ENCODE data around the gene CDK14.

The CDK14 gene

DNA sequence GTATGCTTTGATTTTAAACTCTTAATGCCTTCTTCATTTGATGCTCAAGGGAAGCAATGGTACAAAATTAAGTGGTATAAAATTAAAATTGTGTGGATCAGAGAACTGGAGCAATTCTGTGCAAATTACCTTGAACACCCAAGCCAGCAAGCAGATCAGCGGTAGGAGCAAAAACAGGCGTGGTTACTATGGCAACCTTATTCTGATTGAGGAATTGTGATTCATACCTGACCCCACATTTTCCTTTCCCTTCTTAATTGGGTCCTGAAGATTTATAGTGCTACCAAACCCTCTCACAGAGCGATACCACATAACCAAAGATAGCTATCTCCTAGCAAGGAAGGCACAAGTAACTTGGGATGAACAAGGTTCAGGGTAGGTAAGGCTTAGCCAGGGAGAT is 595.6 kb downstream of the CDK14 start:
- no peak overlapping the region for H3K4me2 ChIP-seq (ENCODE audit: low read length)
- no peaks in the 10 kb centered on the region for H3K4me1 ChIP-seq

DNA sequence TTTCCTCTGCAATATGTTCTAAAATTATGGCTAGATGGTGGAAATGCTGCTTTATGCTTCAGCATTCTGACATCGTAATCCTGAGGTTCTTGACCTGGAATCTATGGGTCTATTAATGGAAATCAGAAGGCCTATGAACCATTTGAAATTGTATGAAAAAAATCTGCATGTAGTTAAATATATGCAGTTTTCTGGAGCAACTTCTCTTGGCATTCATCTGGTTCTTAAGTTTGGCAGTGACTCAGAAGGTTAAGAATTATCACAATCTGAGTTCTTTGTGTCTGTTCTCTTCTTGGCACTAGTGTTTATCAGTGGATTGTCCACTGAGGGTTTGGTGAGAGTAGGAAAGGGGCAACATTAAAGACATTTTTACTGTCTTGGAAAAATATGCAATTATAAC is 597.0 kb downstream of the CDK14 start:
- no peak overlapping the region for H3K4me2 ChIP-seq (ENCODE audit: low read length)
- no peak overlapping the region for H3K27ac ChIP-seq
- no peaks in the 10 kb centered on the region for H3K79me2 ChIP-seq
- H3K4me3 ChIP-seq (ENCODE audit: low read depth, low read length), result no peak overlapping the region
- TF ChIP-seq, protein P1, sequence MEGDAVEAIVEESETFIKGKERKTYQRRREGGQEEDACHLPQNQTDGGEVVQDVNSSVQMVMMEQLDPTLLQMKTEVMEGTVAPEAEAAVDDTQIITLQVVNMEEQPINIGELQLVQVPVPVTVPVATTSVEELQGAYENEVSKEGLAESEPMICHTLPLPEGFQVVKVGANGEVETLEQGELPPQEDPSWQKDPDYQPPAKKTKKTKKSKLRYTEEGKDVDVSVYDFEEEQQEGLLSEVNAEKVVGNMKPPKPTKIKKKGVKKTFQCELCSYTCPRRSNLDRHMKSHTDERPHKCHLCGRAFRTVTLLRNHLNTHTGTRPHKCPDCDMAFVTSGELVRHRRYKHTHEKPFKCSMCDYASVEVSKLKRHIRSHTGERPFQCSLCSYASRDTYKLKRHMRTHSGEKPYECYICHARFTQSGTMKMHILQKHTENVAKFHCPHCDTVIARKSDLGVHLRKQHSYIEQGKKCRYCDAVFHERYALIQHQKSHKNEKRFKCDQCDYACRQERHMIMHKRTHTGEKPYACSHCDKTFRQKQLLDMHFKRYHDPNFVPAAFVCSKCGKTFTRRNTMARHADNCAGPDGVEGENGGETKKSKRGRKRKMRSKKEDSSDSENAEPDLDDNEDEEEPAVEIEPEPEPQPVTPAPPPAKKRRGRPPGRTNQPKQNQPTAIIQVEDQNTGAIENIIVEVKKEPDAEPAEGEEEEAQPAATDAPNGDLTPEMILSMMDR (IDR thresholded peaks at IDR 0.05), result no peak
- H3K36me3 ChIP-seq (ENCODE audit: control insufficient read depth, insufficient read depth, low read length), result no peaks in the 10 kb centered on the region
- no peak overlapping the region for H3K9ac ChIP-seq
- no peaks in the 10 kb centered on the region for H3K9me3 ChIP-seq (ENCODE audit: control insufficient read depth, low read length)
- H2AFZ ChIP-seq, result no peak overlapping the region
- no peaks in the 10 kb centered on the region for H3K27me3 ChIP-seq (ENCODE audit: control insufficient read depth, insufficient read depth, low read length)
- no peaks in the 10 kb centered on the region for H3K4me1 ChIP-seq

More for the DNA sequence above, 595.6 kb downstream of the CDK14 start:
- TF ChIP-seq, protein P1 (IDR thresholded peaks at IDR 0.05), result no peak
- H3K79me2 ChIP-seq, result no peaks in the 10 kb centered on the region
- no peaks in the 10 kb centered on the region for H3K9me3 ChIP-seq (ENCODE audit: control insufficient read depth, low read length)
- no peak overlapping the region for H2AFZ ChIP-seq
- no peak overlapping the region for H3K4me3 ChIP-seq (ENCODE audit: low read depth, low read length)
- H3K27me3 ChIP-seq (ENCODE audit: control insufficient read depth, insufficient read depth, low read length), result no peaks in the 10 kb centered on the region
- H3K27ac ChIP-seq, result no peak overlapping the region
- no peak overlapping the region for H3K9ac ChIP-seq
- H3K36me3 ChIP-seq (ENCODE audit: control insufficient read depth, insufficient read depth, low read length), result no peaks in the 10 kb centered on the region

DNA sequence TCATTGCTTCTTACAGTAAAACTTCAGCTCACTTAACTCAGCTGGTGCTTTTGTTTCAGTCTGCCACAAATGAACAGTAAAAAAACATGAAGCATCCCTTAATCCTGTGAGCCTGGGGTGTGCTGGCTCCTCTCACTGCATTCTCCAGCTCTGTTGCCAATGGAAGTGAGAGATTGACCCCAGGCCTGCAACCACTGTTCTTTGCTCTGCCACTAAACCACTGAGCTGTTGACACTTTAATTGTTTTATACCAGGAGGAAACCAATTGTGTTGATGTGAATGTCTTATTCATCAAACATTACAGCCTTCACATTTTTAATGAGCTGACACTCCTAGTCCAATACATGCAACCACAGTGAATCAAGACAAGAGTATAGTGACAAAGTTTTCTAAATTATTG is 598.7 kb downstream of the CDK14 start:
- TF ChIP-seq, protein P1 (IDR thresholded peaks at IDR 0.05), result no peak

DNA sequence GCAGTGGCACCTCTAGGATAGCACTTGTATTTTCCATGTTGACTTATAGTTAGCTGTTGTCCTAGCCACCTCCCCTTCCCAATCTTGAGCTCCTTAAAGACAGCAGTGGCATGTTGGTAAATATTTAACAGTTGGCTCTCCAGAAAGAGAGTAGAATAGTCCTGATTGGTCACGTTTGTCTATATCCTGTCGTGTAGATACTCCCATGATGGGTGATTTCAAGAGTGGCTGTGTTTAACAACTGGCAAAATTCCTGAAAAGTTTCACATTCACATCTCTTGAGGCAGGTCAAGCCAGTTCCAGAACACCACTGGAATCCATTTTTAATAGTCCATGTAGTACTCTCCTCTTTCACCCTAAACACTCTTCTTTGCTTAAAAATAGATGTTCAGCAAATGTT is 599.9 kb downstream of the CDK14 start:
- Histone ChIP-seq H3K4me2 (ENCODE audit: low read length) (no peak overlapping the region), H3K79me2 (no peaks in the 10 kb centered on the region), H3K9me3 (ENCODE audit: control insufficient read depth, low read length) (no peaks in the 10 kb centered on the region), H3K27me3 (ENCODE audit: control insufficient read depth, insufficient read depth, low read length) (no peaks in the 10 kb centered on the region), H3K4me1 (no peaks in the 10 kb centered on the region), H3K4me3 (ENCODE audit: low read depth, low read length) (no peak overlapping the region), H3K9ac (no peak overlapping the region), H2AFZ (no peak overlapping the region), H3K36me3 (ENCODE audit: control insufficient read depth, insufficient read depth, low read length) (no peaks in the 10 kb centered on the region), H3K27ac (no peak overlapping the region)
- TF ChIP-seq, protein P1 (IDR thresholded peaks at IDR 0.05), result no peak

More for the DNA sequence above, 598.7 kb downstream of the CDK14 start:
- H3K9me3 ChIP-seq (ENCODE audit: control insufficient read depth, low read length), result no peaks in the 10 kb centered on the region
- no peak overlapping the region for H2AFZ ChIP-seq
- H3K4me1 ChIP-seq, result no peaks in the 10 kb centered on the region
- no peak overlapping the region for H3K4me3 ChIP-seq (ENCODE audit: low read depth, low read length)
- H3K9ac ChIP-seq, result no peak overlapping the region
- no peaks in the 10 kb centered on the region for H3K36me3 ChIP-seq (ENCODE audit: control insufficient read depth, insufficient read depth, low read length)
- no peak overlapping the region for H3K4me2 ChIP-seq (ENCODE audit: low read length)
- H3K27me3 ChIP-seq (ENCODE audit: control insufficient read depth, insufficient read depth, low read length), result no peaks in the 10 kb centered on the region
- H3K79me2 ChIP-seq, result no peaks in the 10 kb centered on the region
- H3K27ac ChIP-seq, result no peak overlapping the region

DNA sequence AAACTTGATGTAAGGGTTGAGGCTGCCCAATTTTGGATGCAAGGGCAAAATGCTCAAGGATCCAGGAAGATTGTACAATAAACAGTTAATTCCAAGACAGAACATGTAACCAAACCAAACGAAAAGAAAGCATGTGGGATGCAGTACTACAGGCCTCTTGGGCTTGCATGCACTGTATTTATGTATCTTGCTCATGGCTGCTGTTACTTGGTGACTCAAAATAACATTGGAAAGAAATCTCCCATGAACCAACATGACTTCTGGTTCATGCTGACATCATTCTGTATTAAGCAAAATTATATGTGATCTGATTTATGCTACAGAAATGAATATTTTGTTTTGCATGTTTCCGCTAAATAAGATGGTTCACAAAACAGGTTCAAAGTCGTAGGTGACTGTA is 602.2 kb downstream of the CDK14 start:
- no peaks in the 10 kb centered on the region for H3K36me3 ChIP-seq (ENCODE audit: control insufficient read depth, insufficient read depth, low read length)
- no peaks in the 10 kb centered on the region for H3K4me1 ChIP-seq
- H2AFZ ChIP-seq, result no peak overlapping the region
- no peaks in the 10 kb centered on the region for H3K9me3 ChIP-seq (ENCODE audit: control insufficient read depth, low read length)
- H3K9ac ChIP-seq, result no peak overlapping the region
- TF ChIP-seq, protein P1 (IDR thresholded peaks at IDR 0.05), result no peak
- H3K4me3 ChIP-seq (ENCODE audit: low read depth, low read length), result no peak overlapping the region
- no peak overlapping the region for H3K4me2 ChIP-seq (ENCODE audit: low read length)
- no peaks in the 10 kb centered on the region for H3K79me2 ChIP-seq
- no peak overlapping the region for H3K27ac ChIP-seq
- H3K27me3 ChIP-seq (ENCODE audit: control insufficient read depth, insufficient read depth, low read length), result no peaks in the 10 kb centered on the region
